HepG2 (cell line): ENCODE measurements around the gene SH2D7. TPM values are rescaled to one million over a fixed set of nuclear protein-coding genes. Genes with fewer than 3 reads are reported as not detected.
A peak's percentile ranks its signal among the peaks of the same experiment; 100 is the strongest.

Experiments used
- GPBP1L1 ChIP-seq: sonication (generic); formaldehyde crosslinking; IDR thresholded peaks from 2 replicates; pipeline ENCODE4 v1.5.0; 2020; ENCODE audit warnings: mild to moderate bottlenecking, missing genetic modification reagents
- KDM5A ChIP-seq: fragments of 200-600 bp; sonication (generic); IDR thresholded peaks from 2 replicates; pipeline ENCODE4 v1.7.0; 2018; ENCODE audit warnings: antibody characterized with exemption, mild to moderate bottlenecking, low read length, borderline replicate concordance
- NCOA2 ChIP-seq: sonication (generic); formaldehyde crosslinking; IDR thresholded peaks from 2 replicates; pipeline ENCODE4 v1.8.0; 2022; ENCODE audit warnings: inconsistent platforms
- NR2F2 ChIP-seq: IDR thresholded peaks from 2 replicates; pipeline ENCODE4 v1.6.1; 2012; ENCODE audit warnings: low read depth, inconsistent platforms, borderline replicate concordance
- PITX1 ChIP-seq: sonication (generic); formaldehyde crosslinking; IDR thresholded peaks from 2 replicates; pipeline ENCODE4 v1.5.1; 2020; ENCODE audit warnings: mild to moderate bottlenecking, missing genetic modification reagents
- PREB ChIP-seq: sonication (generic); formaldehyde crosslinking; IDR thresholded peaks from 2 replicates; pipeline ENCODE4 v1.4.0; 2020; ENCODE audit warnings: missing genetic modification reagents
- SCMH1 ChIP-seq: sonication (generic); formaldehyde crosslinking; IDR thresholded peaks from 2 replicates; pipeline ENCODE4 v1.9.0; 2021; ENCODE audit warnings: missing genetic modification reagents, mild to moderate bottlenecking, borderline replicate concordance
- ZEB1 ChIP-seq: IDR thresholded peaks from 2 replicates; pipeline ENCODE4 v1.6.1; 2012; ENCODE audit warnings: mild to moderate bottlenecking, low read depth, inconsistent platforms; ENCODE audit not compliant: insufficient replicate concordance
- ZFP90 ChIP-seq: sonication (generic); formaldehyde crosslinking; IDR thresholded peaks from 2 replicates; pipeline ENCODE4 v1.8.0; 2022; ENCODE audit warnings: missing genetic modification reagents, mild to moderate bottlenecking, inconsistent platforms, borderline replicate concordance
- ZHX1 ChIP-seq: sonication (generic); formaldehyde crosslinking; IDR thresholded peaks from 2 replicates; pipeline ENCODE4 v1.8.1; 2022; ENCODE audit warnings: low read depth, mild to moderate bottlenecking, missing genetic modification reagents
- ZNF18 ChIP-seq: sonication (generic); formaldehyde crosslinking; IDR thresholded peaks from 2 replicates; pipeline ENCODE4 v1.8.0; 2022; ENCODE audit warnings: mild to moderate bottlenecking, missing genetic modification reagents; ENCODE audit not compliant: insufficient replicate concordance
- ZNF431 ChIP-seq: sonication (generic); formaldehyde crosslinking; IDR thresholded peaks from 2 replicates; pipeline ENCODE4 v1.9.0; 2022; ENCODE audit warnings: missing genetic modification reagents, low read depth, mild to moderate bottlenecking, borderline replicate concordance
- ZNF672 ChIP-seq: sonication (generic); formaldehyde crosslinking; IDR thresholded peaks from 2 replicates; pipeline ENCODE4 v1.8.1; 2022; ENCODE audit warnings: missing genetic modification reagents
- ZNF775 ChIP-seq: sonication (generic); formaldehyde crosslinking; IDR thresholded peaks from 2 replicates; pipeline ENCODE4 v1.4.0; 2020; ENCODE audit warnings: missing genetic modification reagents, mild to moderate bottlenecking, moderate library complexity, borderline replicate concordance
- ZSCAN25 ChIP-seq: sonication (generic); formaldehyde crosslinking; IDR thresholded peaks from 2 replicates; pipeline ENCODE4 v1.8.0; 2022; ENCODE audit warnings: mild to moderate bottlenecking, missing genetic modification reagents
- polyA plus RNA-seq, 8 experiments: library from polyadenylated mRNA; depleted of rRNA in 3 of 8; stranded (reverse) in 7 of 8; unstranded in 1 of 8; fragments of >200 nt; fragmentation: Illumina TruSeq in 4 of 8; extraction: Trizol in 4 of 8; gene quantifications; 2 replicates each; pipeline versions ENCODE4 v1.2.1 to v1.2.3, GENCODE V29; 2011 to 2016; ENCODE audit warnings: low read depth in 4 of 8, missing spikeins in 1 of 8, mixed read lengths in 1 of 8; ENCODE audit not compliant: insufficient read depth in 1 of 8
- total RNA-seq, 5 experiments: library from RNA; depleted of rRNA; stranded (reverse); fragments of >200 nt; fragmentation: Illumina TruSeq; extraction: Trizol; gene quantifications; 2 replicates each; pipeline ENCODE4 v1.2.3, GENCODE V29; 2016; ENCODE audit warnings: low read depth in 1 of 5
- TF ChIP-seq, protein P1 (sequence below): sonication (generic); formaldehyde crosslinking; IDR thresholded peaks from 2 replicates; pipeline ENCODE4 v1.5.0; 2020; ENCODE audit warnings: mild to moderate bottlenecking, missing genetic modification reagents
- TF ChIP-seq, protein P2 (sequence below): sonication (generic); formaldehyde crosslinking; IDR thresholded peaks from 2 replicates; pipeline ENCODE4 v1.5.1; 2020; ENCODE audit warnings: mild to moderate bottlenecking, moderate library complexity, missing genetic modification reagents

Gene SH2D7
- total and polyA plus RNA-seq, 2 of the 13 experiments (the other 11 are each of a cell fraction or from before 2014, with no cell fraction given), result not detected

DNA sequence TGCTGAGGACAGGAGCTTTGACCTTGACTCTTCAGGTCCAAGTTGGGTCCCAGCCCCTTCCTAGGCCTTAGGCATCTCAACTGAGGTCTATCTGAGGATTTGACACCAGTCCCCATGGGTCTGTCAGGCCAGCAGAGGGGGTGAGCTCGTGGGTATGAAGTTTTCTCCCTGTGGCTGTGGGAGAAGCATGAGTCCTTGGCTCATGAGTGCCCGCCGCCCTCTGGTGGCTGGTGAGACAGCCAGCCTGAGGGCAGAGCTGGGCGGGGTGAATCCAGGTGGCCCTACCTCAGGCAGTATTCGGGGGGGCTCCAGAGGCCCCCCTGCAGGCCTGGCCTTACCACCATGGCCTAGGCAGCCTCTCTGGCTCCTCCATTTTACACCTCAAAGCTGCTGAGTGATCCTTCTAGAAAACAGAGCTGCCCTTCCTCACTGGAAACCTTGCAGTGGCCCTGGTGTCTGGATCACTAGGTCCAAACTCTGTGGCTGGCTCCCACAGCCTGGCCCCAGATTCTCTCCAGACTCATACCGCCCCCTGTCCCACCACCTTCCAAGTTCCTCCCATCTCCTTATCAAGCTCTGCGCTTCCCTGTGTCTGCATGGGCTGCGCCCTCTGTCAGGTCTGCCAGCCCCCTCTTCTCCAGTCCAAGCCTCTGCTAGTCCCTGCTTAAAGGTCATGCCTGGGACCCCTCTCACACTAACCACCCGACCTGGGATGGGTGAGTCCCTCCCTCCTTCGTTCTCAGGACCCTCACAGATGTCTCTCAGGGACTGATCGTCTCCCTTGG, 16.1 kb downstream of the SH2D7 start (continued):
- TF ChIP-seq ZNF431 (CRISPR knock-in tag) (no peak), SCMH1 (CRISPR knock-in tag) (no peak), NCOA2 (CRISPR knock-in tag) (no peak), ZHX1 (CRISPR knock-in tag) (no peak), PREB (no peak), KDM5A (no peak), ZEB1 (no peak), ZNF775 (CRISPR knock-in tag) (0 out of 2 replicates have a peak, but pooled peaks have one; percentile 61), ZFP90 (CRISPR knock-in tag) (no peak), GPBP1L1 (CRISPR knock-in tag) (no peak), ZSCAN25 (CRISPR knock-in tag) (peak; percentile 54; the same call in 1 of the 2 replicates), NR2F2 (no peak), ZNF18 (CRISPR knock-in tag) (no peak), ZNF672 (CRISPR knock-in tag) (no peak), PITX1 (CRISPR knock-in tag) (no peak)
- TF ChIP-seq, protein P1, sequence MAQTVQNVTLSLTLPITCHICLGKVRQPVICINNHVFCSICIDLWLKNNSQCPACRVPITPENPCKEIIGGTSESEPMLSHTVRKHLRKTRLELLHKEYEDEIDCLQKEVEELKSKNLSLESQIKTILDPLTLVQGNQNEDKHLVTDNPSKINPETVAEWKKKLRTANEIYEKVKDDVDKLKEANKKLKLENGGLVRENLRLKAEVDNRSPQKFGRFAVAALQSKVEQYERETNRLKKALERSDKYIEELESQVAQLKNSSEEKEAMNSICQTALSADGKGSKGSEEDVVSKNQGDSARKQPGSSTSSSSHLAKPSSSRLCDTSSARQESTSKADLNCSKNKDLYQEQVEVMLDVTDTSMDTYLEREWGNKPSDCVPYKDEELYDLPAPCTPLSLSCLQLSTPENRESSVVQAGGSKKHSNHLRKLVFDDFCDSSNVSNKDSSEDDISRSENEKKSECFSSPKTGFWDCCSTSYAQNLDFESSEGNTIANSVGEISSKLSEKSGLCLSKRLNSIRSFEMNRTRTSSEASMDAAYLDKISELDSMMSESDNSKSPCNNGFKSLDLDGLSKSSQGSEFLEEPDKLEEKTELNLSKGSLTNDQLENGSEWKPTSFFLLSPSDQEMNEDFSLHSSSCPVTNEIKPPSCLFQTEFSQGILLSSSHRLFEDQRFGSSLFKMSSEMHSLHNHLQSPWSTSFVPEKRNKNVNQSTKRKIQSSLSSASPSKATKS, result no peak
- TF ChIP-seq, protein P2, sequence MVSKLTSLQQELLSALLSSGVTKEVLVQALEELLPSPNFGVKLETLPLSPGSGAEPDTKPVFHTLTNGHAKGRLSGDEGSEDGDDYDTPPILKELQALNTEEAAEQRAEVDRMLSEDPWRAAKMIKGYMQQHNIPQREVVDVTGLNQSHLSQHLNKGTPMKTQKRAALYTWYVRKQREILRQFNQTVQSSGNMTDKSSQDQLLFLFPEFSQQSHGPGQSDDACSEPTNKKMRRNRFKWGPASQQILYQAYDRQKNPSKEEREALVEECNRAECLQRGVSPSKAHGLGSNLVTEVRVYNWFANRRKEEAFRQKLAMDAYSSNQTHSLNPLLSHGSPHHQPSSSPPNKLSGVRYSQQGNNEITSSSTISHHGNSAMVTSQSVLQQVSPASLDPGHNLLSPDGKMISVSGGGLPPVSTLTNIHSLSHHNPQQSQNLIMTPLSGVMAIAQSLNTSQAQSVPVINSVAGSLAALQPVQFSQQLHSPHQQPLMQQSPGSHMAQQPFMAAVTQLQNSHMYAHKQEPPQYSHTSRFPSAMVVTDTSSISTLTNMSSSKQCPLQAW, result peak; percentile 50; the same call in 1 of the 2 replicates
